ENCODE results near the gene PLAC9.

Gene PLAC9

GRCh38 chr10:80100116-80100515 lies 32.4 kb upstream of the PLAC9 start:
- no peak for DNase-seq
- Histone ChIP-seq H3K4me1 (ENCODE audit: low read length) (no peaks in the 10 kb centered on the region), H4K20me1 (ENCODE audit: insufficient read depth, low read length) (no peaks in the 10 kb centered on the region), H3K4me3 (ENCODE audit: low read length) (no peak overlapping the region), H3K4me2 (ENCODE audit: low read depth, low read length) (no peak overlapping the region), H3K9me3 (replicated peaks; ENCODE audit: insufficient read depth, low read length) (no peaks in the 10 kb centered on the region), H3F3A (ENCODE audit: insufficient read depth, low read length) (no peaks in the 10 kb centered on the region), H3K27ac (ENCODE audit: low read length) (no peak overlapping the region), H3K27me3 (replicated peaks; ENCODE audit: insufficient read depth, low read length) (no peaks in the 10 kb centered on the region), H3K36me3 (replicated peaks; ENCODE audit: insufficient read depth, low read length) (no peaks in the 10 kb centered on the region), H3K9me2 (replicated peaks; ENCODE audit: insufficient read depth, low read length) (no peaks in the 10 kb centered on the region), H3K79me2 (ENCODE audit: low read length) (no peaks in the 10 kb centered on the region), H2AFZ (ENCODE audit: low read length) (no peak overlapping the region), H3K9ac (ENCODE audit: low read length) (no peak overlapping the region)
- no peak for TF ChIP-seq CTCF (IDR thresholded peaks at IDR 0.05; ENCODE audit: low read length)
- TF ChIP-seq EZH2phosphoT487 (IDR thresholded peaks at IDR 0.05; ENCODE audit: low read length) = no peak
- TF ChIP-seq EZH2 (optimal IDR thresholded peaks at IDR 0.05; ENCODE audit: low read depth, low read length) = no peak

- Histone ChIP-seq H3K36me3 (replicated peaks; ENCODE audit: insufficient read depth, low read length) (no peaks in the 10 kb centered on the region), H3K4me1 (ENCODE audit: low read length) (no peaks in the 10 kb centered on the region), H3K27ac (ENCODE audit: low read length) (no peak overlapping the region), H3K9me3 (replicated peaks; ENCODE audit: insufficient read depth, low read length) (no peaks in the 10 kb centered on the region), H3K4me2 (ENCODE audit: low read depth, low read length) (no peak overlapping the region), H3K9me2 (replicated peaks; ENCODE audit: insufficient read depth, low read length) (no peaks in the 10 kb centered on the region), H4K20me1 (ENCODE audit: insufficient read depth, low read length) (no peaks in the 10 kb centered on the region), H3K4me3 (ENCODE audit: low read length) (no peak overlapping the region), H3F3A (ENCODE audit: insufficient read depth, low read length) (no peaks in the 10 kb centered on the region), H3K9ac (ENCODE audit: low read length) (no peak overlapping the region), H3K27me3 (replicated peaks; ENCODE audit: insufficient read depth, low read length) (no peaks in the 10 kb centered on the region), H3K79me2 (ENCODE audit: low read length) (no peaks in the 10 kb centered on the region), H2AFZ (ENCODE audit: low read length) (no peak overlapping the region)
- TF ChIP-seq EZH2phosphoT487 (IDR thresholded peaks at IDR 0.05; ENCODE audit: low read length) (no peak), CTCF (IDR thresholded peaks at IDR 0.05; ENCODE audit: low read length) (no peak), EZH2 (optimal IDR thresholded peaks at IDR 0.05; ENCODE audit: low read depth, low read length) (no peak)
- DNase-seq = no peak
These were observed 31.5 kb upstream of the PLAC9 start for GRCh38 chr10:80100861-80101695.

- Histone ChIP-seq H3K9ac (ENCODE audit: low read length) (no peak overlapping the region), H3K27ac (ENCODE audit: low read length) (no peak overlapping the region), H3F3A (ENCODE audit: insufficient read depth, low read length) (no peaks in the 10 kb centered on the region), H3K9me3 (replicated peaks; ENCODE audit: insufficient read depth, low read length) (no peaks in the 10 kb centered on the region), H2AFZ (ENCODE audit: low read length) (no peak overlapping the region), H3K36me3 (replicated peaks; ENCODE audit: insufficient read depth, low read length) (no peaks in the 10 kb centered on the region), H3K79me2 (ENCODE audit: low read length) (no peaks in the 10 kb centered on the region), H4K20me1 (ENCODE audit: insufficient read depth, low read length) (no peaks in the 10 kb centered on the region), H3K4me2 (ENCODE audit: low read depth, low read length) (no peak overlapping the region), H3K4me3 (ENCODE audit: low read length) (no peak overlapping the region), H3K9me2 (replicated peaks; ENCODE audit: insufficient read depth, low read length) (no peaks in the 10 kb centered on the region), H3K4me1 (ENCODE audit: low read length) (no peaks in the 10 kb centered on the region), H3K27me3 (replicated peaks; ENCODE audit: insufficient read depth, low read length) (no peaks in the 10 kb centered on the region)
- DNase-seq = no peak
- no peak for TF ChIP-seq EZH2 (optimal IDR thresholded peaks at IDR 0.05; ENCODE audit: low read depth, low read length)
- no peak for TF ChIP-seq EZH2phosphoT487 (IDR thresholded peaks at IDR 0.05; ENCODE audit: low read length)
- no peak for TF ChIP-seq CTCF (IDR thresholded peaks at IDR 0.05; ENCODE audit: low read length)
These were observed 28.2 kb upstream of the PLAC9 start for GRCh38 chr10:80104066-80104926.

All from MM.1S (cell line).